Neural cell (in vitro differentiated cells): ENCODE data around the gene TYK2.

Source experiments
- CTCF ChIP-seq: fragments of 450-650 bp; IDR thresholded peaks from 2 replicates; pipeline ENCODE4 v1.5.1; 2014; ENCODE audit warnings: antibody characterized with exemption, mild to moderate bottlenecking, moderate library complexity; ENCODE audit not compliant: poor library complexity, severe bottlenecking
- EZH2 ChIP-seq: fragments of 200-600, 300-800 bp; shearing (Covaris generic), sonication (generic); IDR thresholded peaks from 2 replicates; pipeline ENCODE4 v1.6.1; 2014; ENCODE audit warnings: antibody characterized with exemption, low read length, borderline replicate concordance, mild to moderate bottlenecking; ENCODE audit not compliant: insufficient read depth, poor library complexity, severe bottlenecking
- MXI1 ChIP-seq: fragments of 450-650 bp; conservative IDR thresholded peaks from 2 replicates; pipeline ENCODE4 v1.6.1; 2014; ENCODE audit warnings: antibody characterized with exemption, mild to moderate bottlenecking; ENCODE audit not compliant: poor library complexity, severe bottlenecking
- POLR2AphosphoS5 ChIP-seq: IDR thresholded peaks from 2 replicates; pipeline ENCODE4 v1.6.1; 2012
- RAD21 ChIP-seq: fragments of 450-650 bp; conservative IDR thresholded peaks from 2 replicates; pipeline ENCODE4 v1.6.1; 2014; ENCODE audit warnings: antibody characterized with exemption, mild to moderate bottlenecking, moderate library complexity

GRCh38 chr19:10364644-10365043, 15.7 kb downstream of the TYK2 start:
- no peak for TF ChIP-seq EZH2
- no peak for TF ChIP-seq POLR2AphosphoS5
- TF ChIP-seq CTCF: no peak
- no peak for TF ChIP-seq RAD21
- TF ChIP-seq MXI1: no peak
